Measurements from ENCODE around the gene SULT4A1.

- TF ChIP-seq POLR2A (IDR thresholded peaks at IDR 0.05) (no peak), CTCF (IDR thresholded peaks at IDR 0.05 in 8 of 11, conservative IDR thresholded peaks at IDR 0.05 in 3 of 11) (no peak), POLR2AphosphoS5 (IDR thresholded peaks at IDR 0.05) (no peak)
Measured at GRCh38 chr22:43886231-43886630, 23.9 kb upstream of the SULT4A1 start.

Measured in spleen (tissue), 7 donors.